Large intestine (tissue), 3 donors: ENCODE measurements around the gene TBC1D16. TPM values are rescaled to one million over a fixed set of nuclear protein-coding genes. Genes with fewer than 3 reads are reported as not detected.

Experiments used
- DNase-seq, 2 donors: peaks; one replicate each; pipeline versions ENCODE4 v3.0.0 to v3.0.0-alpha.2; 2013
- H3K27ac ChIP-seq: one replicate; pipeline ENCODE4 v1.5.1; 2013; ENCODE audit warnings: low read length
- H3K27me3 ChIP-seq: 2 replicates; pipeline ENCODE4 v1.6.1; 2013; ENCODE audit warnings: low read length; ENCODE audit not compliant: control insufficient read depth, insufficient read depth
- H3K36me3 ChIP-seq: 2 replicates; pipeline ENCODE4 v1.6.1; 2013; ENCODE audit warnings: low read length; ENCODE audit not compliant: control insufficient read depth, insufficient read depth
- H3K4me1 ChIP-seq: one replicate; pipeline ENCODE4 v1.6.1; 2013; ENCODE audit warnings: low read length; ENCODE audit not compliant: control insufficient read depth, insufficient read depth
- H3K4me3 ChIP-seq: one replicate; pipeline ENCODE4 v1.5.1; 2013; ENCODE audit warnings: low read length
- H3K9me3 ChIP-seq: one replicate; pipeline ENCODE4 v1.6.1; 2013; ENCODE audit warnings: mild to moderate bottlenecking, low read depth, low read length, moderate library complexity; ENCODE audit not compliant: control insufficient read depth
- WGBS: methylation state at CpG from one replicate; pipeline ENCODE4 v1.1.5; 2013; ENCODE audit warnings: low lambda C conversion rate; ENCODE audit not compliant: insufficient coverage; 5-methylcytosine and 5-hydroxymethylcytosine counted together
- polyA plus RNA-seq: library from polyadenylated mRNA; unstranded; fragments of 120-200 nt; gene quantifications from one replicate; pipeline ENCODE4 v1.2.1, GENCODE V29; 2013

Gene TBC1D16
- polyA plus RNA-seq, 1 donor, result 29.9 TPM

DNA sequence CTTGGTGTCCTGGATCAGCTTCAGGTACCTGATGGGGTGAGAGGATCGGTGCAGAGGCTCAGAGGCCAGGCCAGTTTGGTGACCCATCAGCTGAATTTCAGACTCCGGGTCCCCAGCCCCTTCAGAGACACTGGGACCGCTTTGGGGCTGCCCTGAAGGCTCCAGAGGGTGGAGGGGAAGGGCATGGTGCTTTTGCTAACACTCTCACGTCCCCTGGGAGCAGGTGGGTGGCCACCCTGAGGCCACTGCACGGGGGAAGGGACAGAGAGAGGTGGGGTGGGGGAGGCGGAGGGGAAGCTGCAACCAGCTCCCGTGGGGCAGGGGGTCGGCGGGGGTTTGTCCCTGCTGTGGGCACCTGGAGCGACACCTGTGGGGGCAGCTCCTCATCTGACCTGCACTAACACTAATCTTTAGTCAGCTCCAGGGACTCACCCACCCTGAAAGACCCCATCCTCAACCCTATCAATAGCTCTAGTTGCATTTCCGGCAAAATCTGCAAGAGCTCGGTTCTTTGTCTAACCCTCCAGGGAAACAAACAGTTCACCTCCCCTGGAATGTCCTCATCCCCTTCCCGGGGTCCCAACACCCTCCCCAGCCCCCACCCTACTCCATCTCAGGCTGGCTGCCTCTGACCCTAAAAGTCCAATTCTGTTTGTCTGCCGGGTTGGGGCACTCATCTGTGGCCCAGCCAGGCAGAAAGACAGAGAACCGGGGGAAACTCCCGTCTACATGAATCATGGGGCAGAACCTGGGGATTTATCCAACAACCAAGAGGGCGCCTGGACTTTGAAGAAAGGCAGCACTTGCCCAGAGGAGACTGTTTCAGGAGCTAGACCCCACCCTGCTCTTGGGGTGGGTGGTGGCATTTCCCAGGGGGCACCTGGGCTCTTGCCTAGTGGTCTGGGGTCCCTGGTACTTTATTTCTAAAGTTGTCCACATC is 104.5 kb downstream of the TBC1D16 start:
- H3K36me3 ChIP-seq, result no peaks in the 10 kb centered on the region
- peak overlapping the region; percentile 76 for H3K4me3 ChIP-seq
- H3K4me1 ChIP-seq, result peaks cover 77% of the 10 kb centered on the region
- peak overlapping the region; percentile 92 for H3K27ac ChIP-seq
- DNase-seq, result no peak
- WGBS, result 0% methylated on average over 1 of the region's 17 CpGs
- peaks cover 25% of the 10 kb centered on the region for H3K27me3 ChIP-seq
- H3K9me3 ChIP-seq, result peaks cover 3% of the 10 kb centered on the region

DNA sequence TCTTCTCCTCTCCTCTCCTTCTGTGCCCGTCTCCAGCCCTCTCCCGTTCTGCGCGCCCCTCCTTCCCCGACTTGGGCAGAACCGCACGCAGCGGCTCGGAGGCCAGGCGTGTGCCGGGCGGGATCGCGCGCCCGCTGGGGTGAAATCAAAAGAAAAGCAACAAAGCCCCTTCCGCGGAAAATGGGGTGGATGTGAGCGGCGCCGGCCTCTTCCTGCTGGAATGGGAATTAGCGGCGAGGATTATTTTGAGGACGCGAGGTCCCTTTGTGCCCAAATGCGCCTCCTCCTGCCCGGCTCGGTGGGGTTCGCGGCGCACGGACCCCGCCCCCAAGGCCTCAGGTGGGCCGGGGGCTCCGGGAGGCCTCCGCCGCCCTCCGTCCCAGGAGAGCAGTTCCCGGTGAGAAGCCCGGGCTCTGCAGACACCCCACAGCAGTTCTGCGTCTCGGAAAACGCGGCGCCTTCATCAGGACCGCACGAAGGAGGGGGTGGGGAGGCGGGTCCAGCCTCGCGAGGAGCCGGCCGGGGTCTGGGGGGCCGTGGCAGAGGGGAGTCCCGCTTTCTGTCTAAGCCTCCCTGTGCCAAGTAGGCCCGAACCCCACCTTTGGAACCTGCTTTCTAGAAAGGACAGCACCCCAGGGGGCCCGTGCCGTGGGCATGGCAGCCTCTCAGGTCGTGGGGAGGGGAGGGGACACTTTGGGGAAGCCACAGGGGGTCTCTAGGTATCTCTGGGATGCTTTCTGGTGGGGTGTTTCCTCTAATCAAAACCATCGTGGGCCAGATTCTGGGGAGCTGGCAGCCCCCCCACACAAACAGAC is 105.4 kb downstream of the TBC1D16 start:
- DNase-seq, result no peak
- WGBS, result no CpG with 5 or more reads among the region's 59 CpGs
- Histone ChIP-seq H3K4me3 (peak overlapping the region; percentile 76), H3K27ac (peak overlapping the region; percentile 92), H3K4me1 (peaks cover 80% of the 10 kb centered on the region), H3K27me3 (peaks cover 25% of the 10 kb centered on the region), H3K9me3 (peaks cover 3% of the 10 kb centered on the region), H3K36me3 (no peaks in the 10 kb centered on the region)

DNA sequence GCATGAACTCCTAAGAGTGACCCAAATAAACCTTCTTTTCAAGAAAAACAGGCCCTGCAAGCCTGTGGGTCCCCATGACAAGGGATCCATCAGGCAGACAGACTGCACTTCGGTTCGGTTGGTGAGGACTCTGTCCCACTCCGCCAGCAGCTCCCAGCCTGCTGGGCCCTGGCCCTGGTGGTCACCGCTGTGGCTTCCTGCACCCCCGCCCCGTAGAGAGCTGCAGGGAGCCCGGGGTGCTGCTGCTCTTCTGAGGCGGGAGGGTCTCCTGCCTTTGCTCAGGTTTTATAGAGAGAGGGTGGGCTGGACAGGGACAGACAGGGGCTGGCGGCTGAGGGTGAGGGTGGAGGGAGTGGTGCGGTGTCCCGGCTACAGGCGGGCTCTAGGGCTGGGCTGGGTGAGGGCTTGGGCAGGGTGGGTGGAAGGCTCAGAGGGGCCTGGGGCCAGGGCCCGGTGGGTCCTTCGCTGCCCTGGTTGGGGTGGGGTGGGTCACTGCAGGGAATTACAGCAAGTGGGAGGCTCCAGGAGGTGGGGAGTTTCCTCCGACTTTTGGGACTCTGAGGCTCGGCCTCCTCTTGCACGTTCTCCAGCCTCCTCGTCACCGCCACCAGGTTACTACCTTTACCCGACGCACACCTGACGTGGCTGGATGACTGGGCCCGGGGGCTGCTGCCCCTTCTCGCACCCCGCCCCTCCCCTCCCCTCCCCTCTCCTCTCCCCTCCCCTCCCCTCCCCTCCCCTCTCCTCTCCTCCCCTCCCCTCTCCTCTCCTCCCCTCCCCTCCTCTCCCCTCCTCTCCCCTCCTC is 106.2 kb downstream of the TBC1D16 start:
- DNase-seq, result peak in 1 of 2 donors; percentile 70
- Histone ChIP-seq H3K36me3 (no peaks in the 10 kb centered on the region), H3K9me3 (peaks cover 3% of the 10 kb centered on the region), H3K4me1 (peaks cover 84% of the 10 kb centered on the region), H3K27me3 (peaks cover 25% of the 10 kb centered on the region), H3K27ac (peak overlapping the region; percentile 98), H3K4me3 (peak overlapping the region; percentile 76)
- no CpG with 5 or more reads among the region's 25 CpGs for WGBS

DNA sequence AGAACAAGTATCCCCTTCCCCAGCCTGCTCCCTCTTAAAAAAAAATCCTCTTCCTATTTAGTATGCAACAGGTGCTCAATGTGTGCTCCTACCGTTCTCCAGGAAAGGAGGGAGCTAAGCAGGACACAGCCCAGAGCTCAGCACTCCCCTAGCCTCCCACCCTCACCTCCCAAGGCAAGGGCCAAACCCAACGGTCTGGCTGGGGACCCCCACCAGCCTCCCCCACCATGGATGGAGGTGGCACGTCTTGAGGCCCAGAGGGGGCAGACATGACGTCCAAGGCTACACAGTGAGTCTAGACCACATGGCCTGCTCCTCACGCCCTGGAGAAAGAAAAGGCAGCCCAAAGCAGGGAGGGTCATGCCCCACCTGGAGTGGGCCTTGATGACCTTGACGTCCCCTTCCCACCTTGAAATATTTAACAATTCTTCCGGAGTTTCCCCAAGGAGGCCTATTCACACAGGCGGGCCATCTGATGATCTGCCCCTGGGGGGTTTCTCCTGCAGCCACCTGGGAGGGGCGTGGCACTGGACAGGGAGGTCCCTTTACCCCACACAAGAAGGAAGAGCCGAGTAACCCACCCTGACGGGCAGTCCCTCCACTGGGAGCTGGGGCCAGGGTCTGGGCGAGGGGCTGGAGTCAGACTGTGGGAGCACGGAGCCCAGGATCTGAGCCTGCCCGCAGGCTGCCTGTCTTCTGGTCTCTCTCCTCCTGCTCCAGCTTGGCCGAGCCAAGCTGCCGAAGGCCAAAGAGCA is 107.0 kb downstream of the TBC1D16 start:
- peak overlapping the region; percentile 98 for H3K27ac ChIP-seq
- peaks cover 86% of the 10 kb centered on the region for H3K4me1 ChIP-seq
- H3K36me3 ChIP-seq, result no peaks in the 10 kb centered on the region
- no CpG with 5 or more reads among the region's 16 CpGs for WGBS
- H3K27me3 ChIP-seq, result peaks cover 25% of the 10 kb centered on the region
- DNase-seq, result no peak
- H3K9me3 ChIP-seq, result peaks cover 3% of the 10 kb centered on the region
- H3K4me3 ChIP-seq, result no peak overlapping the region

DNA sequence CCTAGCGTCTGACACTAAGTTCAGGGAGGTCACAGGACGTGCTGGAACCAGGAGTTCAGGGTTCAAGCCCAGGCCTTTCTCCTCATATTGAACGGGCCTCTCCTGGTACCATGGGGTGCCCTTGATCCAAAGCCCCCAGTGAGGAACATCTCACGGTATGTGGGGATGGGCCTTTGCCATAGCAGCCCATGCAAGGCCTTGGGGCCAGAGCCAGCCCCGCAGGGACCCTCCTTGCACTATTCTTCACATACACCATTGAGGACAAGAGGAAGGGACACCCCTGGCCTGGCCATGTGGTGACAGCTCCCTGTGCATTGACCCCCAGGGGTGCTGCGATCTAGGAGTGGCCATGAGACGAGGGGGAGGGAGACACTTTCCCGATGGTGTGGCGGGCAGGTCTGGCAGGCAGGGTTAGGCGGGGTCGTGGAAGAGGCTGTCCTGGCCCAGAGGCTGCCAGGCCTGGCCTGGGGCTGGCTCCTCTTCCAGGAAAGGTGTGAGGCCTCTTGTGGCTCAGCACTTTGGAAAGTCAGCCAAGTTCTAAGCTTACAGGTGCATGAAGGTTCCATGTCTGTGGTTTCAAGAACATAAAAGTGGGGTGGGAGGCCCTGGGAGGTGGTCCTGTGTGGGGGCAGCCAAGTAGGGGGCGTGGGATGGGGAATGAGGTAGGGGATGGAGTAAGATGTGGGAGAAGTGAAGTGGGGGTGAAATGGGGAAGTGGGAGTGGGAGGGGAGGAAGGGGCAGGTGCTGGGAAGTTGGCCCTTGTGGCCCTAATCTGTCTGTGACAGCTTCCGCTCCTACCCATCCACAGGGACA is 107.8 kb downstream of the TBC1D16 start:
- DNase-seq, result no peak
- Histone ChIP-seq H3K36me3 (no peaks in the 10 kb centered on the region), H3K4me3 (no peak overlapping the region), H3K27me3 (peaks cover 25% of the 10 kb centered on the region), H3K27ac (peak overlapping the region; percentile 98), H3K4me1 (peaks cover 86% of the 10 kb centered on the region), H3K9me3 (peaks cover 3% of the 10 kb centered on the region)
- no CpG with 5 or more reads among the region's 13 CpGs for WGBS

DNA sequence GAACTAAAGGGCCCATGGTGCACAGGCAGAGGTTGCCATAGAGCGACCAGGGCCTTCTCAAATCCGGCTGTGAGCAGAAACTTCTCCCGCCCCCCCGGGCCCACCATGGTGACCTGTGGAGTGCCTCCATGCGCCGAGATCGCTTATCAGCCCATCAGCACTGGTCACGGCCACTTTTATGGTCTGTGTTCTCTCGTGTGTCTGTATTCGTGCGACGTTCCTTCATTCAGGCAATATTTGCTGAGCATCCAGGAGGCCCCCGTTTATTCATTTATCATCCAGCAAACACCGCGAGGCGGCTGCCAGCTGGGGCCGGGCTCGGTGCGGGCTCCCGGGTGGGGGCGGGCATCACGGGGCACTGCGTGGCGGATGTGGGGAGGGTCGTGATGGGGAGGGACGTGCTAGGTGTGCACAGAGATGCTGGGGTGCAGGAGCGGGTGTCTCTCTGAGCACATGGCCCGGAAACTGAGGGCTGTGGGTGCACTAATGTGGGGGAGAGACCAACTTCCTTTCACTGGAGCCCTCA is 108.5 kb downstream of the TBC1D16 start:
- Histone ChIP-seq H3K27me3 (peaks cover 25% of the 10 kb centered on the region), H3K4me3 (no peak overlapping the region), H3K27ac (peak overlapping the region; percentile 98), H3K4me1 (peaks cover 86% of the 10 kb centered on the region), H3K36me3 (no peaks in the 10 kb centered on the region), H3K9me3 (peaks cover 3% of the 10 kb centered on the region)
- DNase-seq, result peak in 1 of 2 donors; percentile 83
- WGBS, result 20% methylated on average over 2 of the region's 28 CpGs

DNA sequence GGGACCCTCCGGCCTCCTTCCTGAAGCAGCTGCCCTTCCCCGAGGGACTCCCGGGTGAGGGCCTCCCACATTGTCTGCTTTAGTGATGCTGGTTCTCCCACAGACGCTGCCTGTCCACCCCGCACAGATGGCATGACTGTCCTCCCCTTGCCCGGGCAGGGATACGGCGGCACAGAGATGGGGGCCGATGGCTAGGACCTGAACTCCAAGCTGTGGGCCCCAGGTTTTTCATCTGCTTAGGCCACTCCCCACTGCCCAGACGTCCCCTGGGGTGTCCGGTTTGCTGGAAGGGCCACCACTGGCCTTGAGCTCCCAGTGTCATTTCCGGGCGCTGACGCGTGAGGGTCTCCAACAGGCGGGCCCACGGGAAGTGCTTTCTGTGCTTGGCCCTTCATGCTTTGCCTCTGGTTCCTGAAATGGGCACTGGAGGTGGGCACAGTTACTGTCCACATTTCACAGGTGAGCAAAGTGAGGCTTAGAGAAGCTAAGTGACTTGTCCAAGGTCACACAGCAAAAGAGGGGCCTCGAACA is 109.0 kb downstream of the TBC1D16 start:
- H3K9me3 ChIP-seq, result peaks cover 3% of the 10 kb centered on the region
- WGBS, result no CpG with 5 or more reads among the region's 18 CpGs
- H3K36me3 ChIP-seq, result no peaks in the 10 kb centered on the region
- H3K27me3 ChIP-seq, result peaks cover 24% of the 10 kb centered on the region
- no peak overlapping the region for H3K4me3 ChIP-seq
- peaks cover 86% of the 10 kb centered on the region for H3K4me1 ChIP-seq
- no peak for DNase-seq
- H3K27ac ChIP-seq, result peak overlapping the region; percentile 98

DNA sequence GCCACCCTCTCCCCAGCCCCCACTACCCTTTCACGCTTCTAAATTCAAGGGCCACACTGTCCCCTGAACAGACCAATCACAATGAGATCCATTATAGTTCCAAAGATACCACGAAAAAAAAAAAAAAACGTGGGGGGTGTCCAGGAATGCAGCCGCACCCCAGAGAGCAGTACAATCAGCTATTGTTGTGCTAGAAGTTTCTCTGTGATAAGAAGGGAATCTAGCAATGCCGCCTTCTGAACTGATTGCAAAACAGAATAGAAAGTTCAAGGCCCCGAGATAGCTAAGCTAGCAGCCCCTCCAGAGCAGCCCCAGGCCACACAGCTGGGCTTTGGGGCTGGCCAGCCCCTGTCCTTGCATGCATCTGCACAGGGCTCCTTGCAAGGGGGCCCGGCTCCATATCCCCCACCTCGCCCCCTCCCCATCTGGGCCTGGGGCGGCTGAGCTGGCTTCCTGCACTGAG is 109.5 kb downstream of the TBC1D16 start:
- no peaks in the 10 kb centered on the region for H3K36me3 ChIP-seq
- H3K9me3 ChIP-seq, result peaks cover 3% of the 10 kb centered on the region
- peaks cover 24% of the 10 kb centered on the region for H3K27me3 ChIP-seq
- peak; percentile 78 to 90 for DNase-seq
- 10% methylated on average over 2 of the region's 9 CpGs for WGBS
- H3K27ac ChIP-seq, result peak overlapping the region; percentile 98
- H3K4me3 ChIP-seq, result no peak overlapping the region
- H3K4me1 ChIP-seq, result peaks cover 86% of the 10 kb centered on the region
